GM21786 (cell line): ENCODE results near the gene PARK7.
A peak's percentile ranks its signal among the peaks of the same experiment; 100 is the strongest.

Experiments used
- ATAC-seq: cut with Tn5 transposase; IDR thresholded peaks from one replicate; pipeline ENCODE4 v1.9.1; 2021; ENCODE audit not compliant: unreplicated experiment

PARK7 gene

DNA sequence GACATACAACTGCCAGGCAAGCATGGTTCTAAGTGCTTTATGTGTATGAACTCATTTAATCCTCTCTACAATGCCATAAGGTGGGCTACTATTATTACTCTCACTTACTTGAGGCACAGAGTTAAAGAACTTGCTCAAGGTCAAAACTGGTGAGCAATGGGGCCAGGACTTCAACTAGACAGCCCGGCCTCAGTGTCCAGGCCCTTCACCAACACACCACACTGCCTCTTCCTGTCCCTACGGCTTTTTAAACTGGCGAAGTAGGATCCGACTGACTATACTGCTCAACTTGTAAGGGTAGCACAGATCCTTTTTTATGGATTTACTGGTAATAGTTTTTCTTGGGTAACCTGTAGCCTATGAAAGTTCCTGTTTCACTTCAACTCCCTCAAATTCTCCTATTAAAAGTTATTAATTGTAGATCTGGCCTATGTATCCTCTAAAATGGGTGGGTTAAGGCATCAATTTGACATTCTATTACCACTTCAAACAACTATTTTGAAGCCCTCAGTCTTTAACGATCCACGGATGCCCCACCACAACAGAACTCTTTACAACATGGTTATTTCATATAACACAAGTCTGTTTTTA, 60.3 kb downstream of the PARK7 start:
- ATAC-seq, result no peak

DNA sequence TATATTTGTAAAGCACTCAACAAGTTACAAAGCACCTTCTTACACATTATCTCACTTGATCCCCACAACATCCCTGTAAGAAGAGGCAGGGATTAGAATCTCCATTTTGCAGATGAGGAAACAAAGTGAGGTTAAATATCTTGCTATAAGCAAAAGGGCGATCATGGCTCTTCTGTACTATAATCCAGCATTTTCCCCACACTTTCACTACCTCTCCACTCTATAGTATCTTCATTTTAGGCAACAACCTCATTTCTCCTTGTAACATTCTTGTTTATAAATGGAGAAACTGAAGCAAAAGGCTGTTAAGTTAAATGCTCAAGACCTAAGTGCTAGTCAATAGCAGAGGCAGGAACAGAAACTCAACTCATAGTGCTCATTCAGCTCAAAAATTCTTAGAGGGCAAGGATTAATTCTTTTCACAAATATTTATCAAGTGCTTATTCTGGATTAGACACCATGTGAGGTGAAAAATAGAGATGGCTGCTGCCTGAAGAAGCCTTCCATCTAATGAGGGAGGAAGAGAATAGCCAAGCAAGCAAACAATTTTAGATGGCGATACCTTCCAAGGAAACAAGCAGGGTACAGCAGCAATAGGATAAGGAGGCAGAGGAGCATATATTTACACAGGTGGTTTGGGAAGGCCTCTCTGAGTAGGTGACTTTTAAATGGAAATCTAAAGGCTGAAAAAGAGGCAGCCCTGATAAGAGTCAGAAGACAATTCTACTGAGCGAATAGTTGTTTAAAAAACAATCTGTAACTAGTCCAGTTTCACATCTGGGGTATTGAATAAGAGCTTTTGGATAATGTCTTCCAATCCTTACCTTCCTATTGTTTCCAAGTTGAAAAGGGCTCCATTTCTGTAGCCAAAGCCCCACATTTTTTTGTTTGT, 61.1 kb downstream of the PARK7 start:
- ATAC-seq, result no peak

GRCh38 chr1:8023287-8023994, 61.9 kb downstream of the PARK7 start:
- ATAC-seq, result no peak

- no peak for ATAC-seq
Measured at GRCh38 chr1:8023995-8024313, 62.4 kb downstream of the PARK7 start.

DNA sequence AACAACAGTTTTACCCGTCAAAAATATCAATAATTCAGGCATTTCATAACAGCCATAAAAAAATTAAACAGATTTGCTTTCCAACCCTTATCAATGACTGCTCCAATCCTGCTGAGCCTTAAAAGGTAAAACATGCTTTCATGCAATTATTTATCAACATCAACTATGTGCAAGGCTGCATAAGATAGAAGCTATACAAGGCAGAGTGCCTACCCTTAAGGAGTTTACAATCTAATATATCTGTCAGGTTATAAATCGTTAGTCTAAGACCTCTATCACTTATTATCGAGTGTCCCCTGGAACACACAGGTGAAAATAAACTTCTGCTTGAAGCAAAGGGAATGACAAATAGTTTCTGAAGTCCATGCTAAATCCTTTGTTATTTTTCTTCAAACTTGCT, 62.8 kb downstream of the PARK7 start:
- ATAC-seq, result no peak

GRCh38 chr1:8025061-8025670, 63.7 kb downstream of the PARK7 start:
- ATAC-seq, result no peak

DNA sequence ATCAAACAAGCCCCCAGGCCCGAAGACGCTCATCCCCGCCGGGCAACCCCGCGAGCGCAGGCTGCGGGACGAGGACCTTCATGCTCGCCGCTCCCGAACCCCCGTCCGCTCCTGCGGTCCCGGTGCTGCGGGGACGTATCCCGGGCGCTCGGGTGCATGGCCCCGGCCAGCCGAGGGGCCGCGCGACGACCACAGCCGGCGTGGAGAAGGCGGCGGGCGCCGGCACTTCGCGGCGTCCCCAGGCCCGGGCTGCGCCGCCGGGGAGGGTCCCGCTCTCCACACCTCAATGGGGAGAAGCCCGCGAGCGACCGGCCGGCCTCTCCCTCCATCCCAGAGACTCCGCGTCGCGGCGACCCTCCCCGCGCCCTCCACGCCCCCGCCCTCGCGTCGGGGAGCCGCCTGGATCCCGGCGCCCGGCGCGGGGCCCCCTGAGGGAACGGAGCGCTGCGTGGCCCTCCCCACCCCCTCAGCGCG, 64.2 kb downstream of the PARK7 start:
- ATAC-seq, result peak; percentile 25

DNA sequence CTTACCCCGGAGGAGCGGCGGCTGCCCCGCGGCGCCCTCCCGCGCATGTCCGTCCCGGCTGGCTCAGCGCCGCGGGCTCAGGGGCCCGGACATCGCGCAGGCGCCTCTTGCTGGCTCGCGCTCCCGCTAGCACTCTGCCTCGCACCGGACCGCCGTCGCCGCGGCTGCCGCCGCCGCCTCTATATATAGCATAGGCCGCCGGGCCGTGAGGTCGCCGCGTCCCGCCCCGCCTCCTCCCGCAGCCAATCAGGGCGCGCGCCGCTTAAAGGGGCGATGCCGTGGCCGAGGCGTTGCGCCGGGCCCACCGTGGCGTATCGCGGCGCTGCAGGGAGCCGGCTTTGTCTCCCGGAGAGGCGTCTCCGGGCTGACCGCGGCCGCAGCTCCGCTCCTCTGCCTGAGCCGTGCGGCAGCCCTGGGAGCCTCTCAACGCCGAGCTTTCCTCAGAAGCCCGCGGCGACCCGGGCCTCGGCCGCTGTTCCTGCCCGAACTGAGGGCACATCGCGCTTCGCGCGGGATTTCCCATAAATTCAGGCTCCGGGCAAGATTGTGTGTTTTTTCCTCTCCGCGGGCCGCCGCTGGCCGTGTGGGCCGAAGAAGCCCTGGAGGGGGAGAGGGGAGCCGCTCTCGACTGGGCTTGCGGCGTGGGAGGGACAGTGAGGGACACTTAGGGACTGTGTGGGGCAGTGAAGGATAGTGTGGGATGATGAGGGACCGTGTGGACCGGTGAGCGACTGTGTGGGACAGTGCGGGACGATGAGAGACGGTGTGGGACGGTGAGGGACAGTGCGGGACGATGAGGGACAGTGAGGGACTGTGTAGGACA, 64.9 kb downstream of the PARK7 start, which contains the start of gene ERRFI1:
Gene ERRFI1 (minus strand): TSS at position 157 of the 823 bp plus-strand sequence. CDS start 10,690 bp downstream, outside the sequence.
- ATAC-seq, result peak; percentile 74

- ATAC-seq, result no peak
Measured at GRCh38 chr1:8026976-8027747, 65.7 kb downstream of the PARK7 start.

- no peak for ATAC-seq
Measured at GRCh38 chr1:8027748-8028570, 66.4 kb downstream of the PARK7 start.

GRCh38 chr1:8028571-8028910, 67.0 kb downstream of the PARK7 start:
- ATAC-seq, result no peak

GRCh38 chr1:8031176-8031785, 69.8 kb downstream of the PARK7 start:
- ATAC-seq, result no peak

DNA sequence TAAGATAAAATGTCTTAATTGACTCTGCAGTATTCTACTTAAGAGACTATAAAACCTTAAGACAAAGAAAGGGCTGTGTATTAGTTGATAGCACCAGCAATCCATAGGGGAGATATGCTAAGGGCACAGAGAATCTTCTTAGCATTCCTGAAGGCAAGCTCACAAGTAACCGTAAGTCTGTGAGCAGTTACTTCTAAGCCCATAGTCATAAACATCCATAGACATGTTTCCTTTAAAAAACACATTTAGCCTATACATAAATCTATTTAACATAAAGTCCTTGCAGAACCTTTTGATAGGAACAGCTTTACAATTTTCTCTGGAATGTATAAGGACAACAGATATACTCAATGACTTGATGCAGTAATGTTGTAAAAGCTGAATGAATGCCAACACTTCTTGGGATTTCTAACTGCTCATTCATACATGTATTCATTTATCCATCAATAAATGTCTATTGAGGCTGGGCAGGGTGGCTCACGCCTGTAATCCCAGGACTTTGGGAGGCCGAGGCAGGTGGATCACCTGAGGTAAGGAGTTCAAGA, 70.9 kb downstream of the PARK7 start:
- no peak for ATAC-seq

DNA sequence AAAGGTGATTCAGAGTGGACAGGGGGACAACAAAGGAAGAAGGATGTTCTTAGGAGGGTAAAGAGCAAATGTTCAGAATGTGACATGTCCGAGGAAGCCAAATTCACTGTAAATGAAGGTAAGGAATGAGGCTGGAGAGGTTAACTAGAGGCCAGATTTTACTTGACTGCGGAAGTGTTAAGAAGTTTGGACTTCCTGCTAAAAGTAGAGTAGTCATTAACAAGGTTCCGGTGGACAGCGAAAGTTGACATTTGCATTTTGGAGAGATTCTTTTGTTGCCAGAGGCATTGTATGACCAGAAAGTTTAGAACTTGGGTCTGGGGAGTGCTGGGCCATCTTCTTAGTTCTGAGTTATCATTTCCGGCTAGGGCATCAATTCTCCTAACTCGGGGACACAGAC, 71.8 kb downstream of the PARK7 start:
- ATAC-seq, result no peak
